Measurements from ENCODE around the gene MAPK10.

- TF ChIP-seq CTCF (IDR thresholded peaks at IDR 0.05) (no peak), POLR2A (IDR thresholded peaks at IDR 0.05) (no peak), POLR2AphosphoS5 (IDR thresholded peaks at IDR 0.05) (no peak)
Observed at GRCh38 chr4:86221002-86221401, 138.9 kb downstream of the MAPK10 start.
